OCI-LY3 (cell line): ENCODE measurements around the gene MAP3K2.

ENCODE experiments used
- H2AFZ ChIP-seq: fragments of 200-600, 300-600 bp; shearing (Covaris generic); 2 replicates; pipeline ENCODE4 v1.6.0; 2014; ENCODE audit warnings: antibody characterized with exemption, low read depth, low read length
- H3K27ac ChIP-seq: fragments of 200-600, 300-600 bp; sonication (generic); 2 replicates; pipeline ENCODE4 v1.5.1; 2014; ENCODE audit warnings: mild to moderate bottlenecking, low read length, moderate library complexity, mixed read lengths
- H3K27me3 ChIP-seq: fragments of 200-600, 300-600 bp; sonication (generic); 2 replicates; pipeline ENCODE4 v1.6.1; 2014; ENCODE audit warnings: low read depth, low read length, mixed read lengths
- H3K36me3 ChIP-seq: fragments of 200-600, 300-600 bp; sonication (generic); replicated peaks from 2 replicates; pipeline ENCODE3; 2014; ENCODE audit warnings: low read depth, low read length, mixed read lengths
- H3K4me1 ChIP-seq: fragments of 300-600, 200-600 bp; sonication (generic); 2 replicates; pipeline ENCODE4 v1.6.1; 2014; ENCODE audit warnings: low read length, mixed read lengths
- H3K4me2 ChIP-seq: fragments of 200-600, 300-600 bp; sonication (generic); 2 replicates; pipeline ENCODE4 v1.6.1; 2014; ENCODE audit warnings: low read length, mixed read lengths
- H3K4me3 ChIP-seq: fragments of 300-600, 200-600 bp; sonication (generic); 2 replicates; pipeline ENCODE4 v1.5.1; 2014; ENCODE audit warnings: antibody characterized with exemption, mild to moderate bottlenecking, low read length, moderate library complexity
- H3K79me2 ChIP-seq: fragments of 300-600, 200-600 bp; shearing (Covaris generic); 2 replicates; pipeline ENCODE4 v1.6.1; 2014; ENCODE audit warnings: mild to moderate bottlenecking, low read length, mixed read lengths
- H3K9ac ChIP-seq: fragments of 300-600, 200-600 bp; shearing (Covaris generic); 2 replicates; pipeline ENCODE4 v1.6.0; 2014; ENCODE audit warnings: mild to moderate bottlenecking, low read length, moderate library complexity
- H3K9me3 ChIP-seq: fragments of 200-600, 300-600 bp; shearing (Covaris generic); 2 replicates; pipeline ENCODE4 v1.6.1; 2014; ENCODE audit warnings: low read length, mixed read lengths; ENCODE audit not compliant: insufficient read depth
- H4K20me1 ChIP-seq: fragments of 200-600, 300-600 bp; sonication (generic); 2 replicates; pipeline ENCODE4 v1.6.1; 2016; ENCODE audit warnings: low read length, mixed read lengths; ENCODE audit not compliant: insufficient read depth
- EZH2phosphoT487 ChIP-seq: fragments of 200-600 bp; shearing (Covaris generic); IDR thresholded peaks from 2 replicates; pipeline ENCODE4 v1.6.1; 2018; ENCODE audit warnings: antibody characterized with exemption, mixed run types, low read depth
- TF ChIP-seq, protein P1 (sequence below): fragments of 200-600, 300-600 bp; sonication (generic); IDR thresholded peaks from 2 replicates; pipeline ENCODE4 v1.5.1; 2014; ENCODE audit warnings: antibody characterized with exemption, low read length, low read depth

MAP3K2 gene

DNA sequence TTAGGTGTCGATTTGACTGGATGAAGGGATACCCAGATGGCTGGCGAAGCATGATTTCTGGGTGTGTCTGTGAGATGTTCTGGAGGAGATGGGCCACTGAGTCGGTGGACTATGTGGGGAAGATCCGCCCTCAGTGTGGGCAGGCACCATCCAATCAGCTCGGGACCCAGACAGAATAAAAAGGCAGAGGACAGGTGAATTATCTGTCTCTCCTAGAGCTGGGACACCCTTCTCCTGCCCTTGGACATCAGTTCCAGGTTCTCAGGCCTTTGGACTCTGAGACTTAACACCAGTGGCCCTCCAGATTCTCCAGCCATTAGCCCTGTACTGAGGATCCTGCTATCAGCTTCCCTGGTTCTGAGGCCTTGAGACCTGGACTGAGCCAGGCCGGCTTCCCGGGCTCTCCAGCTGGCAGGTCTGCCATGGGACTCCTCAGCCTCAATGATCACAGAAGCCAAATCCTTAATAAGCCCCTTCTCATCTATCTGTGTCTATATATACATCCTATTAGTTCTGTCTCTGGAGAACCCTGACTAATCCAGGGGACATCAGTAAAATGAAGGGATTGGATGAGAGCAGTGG, 42.2 kb upstream of the MAP3K2 start:
- no peak overlapping the region for H2AFZ ChIP-seq
- no peaks in the 10 kb centered on the region for H3K27me3 ChIP-seq
- no peak overlapping the region for H3K4me2 ChIP-seq
- no peaks in the 10 kb centered on the region for H3K36me3 ChIP-seq
- H4K20me1 ChIP-seq, result no peaks in the 10 kb centered on the region
- H3K79me2 ChIP-seq, result no peaks in the 10 kb centered on the region
- H3K9me3 ChIP-seq, result no peaks in the 10 kb centered on the region
- no peak overlapping the region for H3K4me3 ChIP-seq
- H3K9ac ChIP-seq, result no peak overlapping the region
- no peaks in the 10 kb centered on the region for H3K4me1 ChIP-seq
- no peak overlapping the region for H3K27ac ChIP-seq
- TF ChIP-seq, protein P1, sequence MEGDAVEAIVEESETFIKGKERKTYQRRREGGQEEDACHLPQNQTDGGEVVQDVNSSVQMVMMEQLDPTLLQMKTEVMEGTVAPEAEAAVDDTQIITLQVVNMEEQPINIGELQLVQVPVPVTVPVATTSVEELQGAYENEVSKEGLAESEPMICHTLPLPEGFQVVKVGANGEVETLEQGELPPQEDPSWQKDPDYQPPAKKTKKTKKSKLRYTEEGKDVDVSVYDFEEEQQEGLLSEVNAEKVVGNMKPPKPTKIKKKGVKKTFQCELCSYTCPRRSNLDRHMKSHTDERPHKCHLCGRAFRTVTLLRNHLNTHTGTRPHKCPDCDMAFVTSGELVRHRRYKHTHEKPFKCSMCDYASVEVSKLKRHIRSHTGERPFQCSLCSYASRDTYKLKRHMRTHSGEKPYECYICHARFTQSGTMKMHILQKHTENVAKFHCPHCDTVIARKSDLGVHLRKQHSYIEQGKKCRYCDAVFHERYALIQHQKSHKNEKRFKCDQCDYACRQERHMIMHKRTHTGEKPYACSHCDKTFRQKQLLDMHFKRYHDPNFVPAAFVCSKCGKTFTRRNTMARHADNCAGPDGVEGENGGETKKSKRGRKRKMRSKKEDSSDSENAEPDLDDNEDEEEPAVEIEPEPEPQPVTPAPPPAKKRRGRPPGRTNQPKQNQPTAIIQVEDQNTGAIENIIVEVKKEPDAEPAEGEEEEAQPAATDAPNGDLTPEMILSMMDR, result no peak

DNA sequence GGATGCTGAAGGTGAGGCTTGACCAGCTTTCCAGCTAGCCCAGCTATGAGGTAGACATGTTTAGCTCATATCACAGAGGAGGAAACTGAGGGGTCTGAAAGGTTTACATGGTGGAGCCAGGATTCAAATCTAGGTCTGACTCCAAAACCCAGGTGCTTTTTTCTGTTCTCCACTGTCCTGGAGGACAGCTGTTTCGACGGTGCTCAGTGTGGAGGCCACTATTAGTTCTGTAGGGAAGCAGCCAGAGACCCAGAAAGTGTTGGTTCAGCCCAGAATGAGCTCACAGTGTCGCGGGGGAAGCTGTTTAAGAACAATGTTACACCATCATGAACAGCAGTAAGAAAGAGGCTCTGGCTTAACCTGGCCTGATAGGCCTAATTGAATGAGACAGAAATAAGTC, 41.5 kb upstream of the MAP3K2 start:
- no peaks in the 10 kb centered on the region for H4K20me1 ChIP-seq
- no peaks in the 10 kb centered on the region for H3K4me1 ChIP-seq
- no peak for TF ChIP-seq EZH2phosphoT487
- TF ChIP-seq, protein P1, result no peak
- no peak overlapping the region for H3K4me3 ChIP-seq
- H3K9ac ChIP-seq, result no peak overlapping the region
- H3K27ac ChIP-seq, result no peak overlapping the region
- no peaks in the 10 kb centered on the region for H3K79me2 ChIP-seq
- H2AFZ ChIP-seq, result no peak overlapping the region
- no peaks in the 10 kb centered on the region for H3K27me3 ChIP-seq
- no peaks in the 10 kb centered on the region for H3K36me3 ChIP-seq
- H3K9me3 ChIP-seq, result no peaks in the 10 kb centered on the region
- H3K4me2 ChIP-seq, result no peak overlapping the region

DNA sequence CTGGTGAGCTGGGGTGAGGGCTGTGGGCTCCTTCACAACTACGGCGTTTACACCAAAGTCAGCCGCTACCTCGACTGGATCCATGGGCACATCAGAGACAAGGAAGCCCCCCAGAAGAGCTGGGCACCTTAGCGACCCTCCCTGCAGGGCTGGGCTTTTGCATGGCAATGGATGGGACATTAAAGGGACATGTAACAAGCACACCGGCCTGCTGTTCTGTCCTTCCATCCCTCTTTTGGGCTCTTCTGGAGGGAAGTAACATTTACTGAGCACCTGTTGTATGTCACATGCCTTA, 41.0 kb upstream of the MAP3K2 start:
- no peaks in the 10 kb centered on the region for H3K36me3 ChIP-seq
- no peak overlapping the region for H3K4me2 ChIP-seq
- H3K4me3 ChIP-seq, result no peak overlapping the region
- H3K4me1 ChIP-seq, result no peaks in the 10 kb centered on the region
- no peaks in the 10 kb centered on the region for H3K9me3 ChIP-seq
- no peaks in the 10 kb centered on the region for H4K20me1 ChIP-seq
- H2AFZ ChIP-seq, result no peak overlapping the region
- TF ChIP-seq, protein P1, result no peak
- TF ChIP-seq EZH2phosphoT487, result no peak
- H3K27me3 ChIP-seq, result no peaks in the 10 kb centered on the region
- no peaks in the 10 kb centered on the region for H3K79me2 ChIP-seq
- no peak overlapping the region for H3K9ac ChIP-seq
- no peak overlapping the region for H3K27ac ChIP-seq

DNA sequence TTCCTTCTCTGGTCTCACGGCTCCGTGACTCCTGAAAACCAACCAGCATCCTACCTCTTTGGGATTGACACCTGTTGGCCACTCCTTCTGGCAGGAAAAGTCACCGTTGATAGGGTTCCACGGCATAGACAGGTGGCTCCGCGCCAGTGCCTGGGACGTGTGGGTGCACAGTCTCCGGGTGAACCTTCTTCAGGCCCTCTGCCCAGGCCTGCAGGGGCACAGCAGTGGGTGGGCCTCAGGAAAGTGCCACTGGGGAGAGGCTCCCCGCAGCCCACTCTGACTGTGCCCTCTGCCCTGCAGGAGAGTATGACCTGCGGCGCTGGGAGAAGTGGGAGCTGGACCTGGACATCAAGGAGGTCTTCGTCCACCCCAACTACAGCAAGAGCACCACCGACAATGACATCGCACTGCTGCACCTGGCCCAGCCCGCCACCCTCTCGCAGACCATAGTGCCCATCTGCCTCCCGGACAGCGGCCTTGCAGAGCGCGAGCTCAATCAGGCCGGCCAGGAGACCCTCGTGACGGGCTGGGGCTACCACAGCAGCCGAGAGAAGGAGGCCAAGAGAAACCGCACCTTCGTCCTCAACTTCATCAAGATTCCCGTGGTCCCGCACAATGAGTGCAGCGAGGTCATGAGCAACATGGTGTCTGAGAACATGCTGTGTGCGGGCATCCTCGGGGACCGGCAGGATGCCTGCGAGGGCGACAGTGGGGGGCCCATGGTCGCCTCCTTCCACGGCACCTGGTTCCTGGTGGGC, 40.5 kb upstream of the MAP3K2 start:
- no peaks in the 10 kb centered on the region for H3K27me3 ChIP-seq
- no peaks in the 10 kb centered on the region for H3K9me3 ChIP-seq
- H3K9ac ChIP-seq, result no peak overlapping the region
- H3K36me3 ChIP-seq, result no peaks in the 10 kb centered on the region
- H4K20me1 ChIP-seq, result no peaks in the 10 kb centered on the region
- H3K4me2 ChIP-seq, result no peak overlapping the region
- H2AFZ ChIP-seq, result no peak overlapping the region
- H3K4me3 ChIP-seq, result no peak overlapping the region
- H3K79me2 ChIP-seq, result no peaks in the 10 kb centered on the region
- TF ChIP-seq EZH2phosphoT487, result no peak
- TF ChIP-seq, protein P1, result no peak
- no peak overlapping the region for H3K27ac ChIP-seq
- no peaks in the 10 kb centered on the region for H3K4me1 ChIP-seq
